H1 (cell line): Measurements from ENCODE around the gene DLEC1. TPM values are rescaled to one million over a fixed set of nuclear protein-coding genes. Genes with fewer than 3 reads are reported as not detected.

Experiments used
- CTCF ChIA-PET: fragments of 300-600 bp; sonication (Branson Sonifier 250); formaldehyde crosslinking; loops from one replicate; lab custom pipeline; 2021; ENCODE audit not compliant: partially characterized antibody; lab: Charles Lee
- POLR2A ChIA-PET: fragments of 300-600 bp; sonication (Branson Sonifier 250); formaldehyde crosslinking; loops from one replicate; lab custom pipeline; 2021; ENCODE audit warnings: inconsistent platforms; ENCODE audit not compliant: partially characterized antibody; lab: Charles Lee
- DNase-seq, 2 experiments: peaks; one replicate each; pipeline versions ENCODE4 v3.0.0 to v3.0.0-alpha.2; 2010 to 2022; ENCODE audit warnings: low spot score in 2 of 2, low read depth in 1 of 2, mixed read lengths in 1 of 2
- FAIRE-seq: peaks from 2 replicates; lab custom pipeline; 2011; peaks lifted over from hg19 to GRCh38; lab: Jason Lieb, UNC
- H2AFZ ChIP-seq: 2 replicates; pipeline ENCODE4 v1.8.1; 2012; ENCODE audit warnings: low read length, inconsistent platforms
- H2AK5ac ChIP-seq: 2 replicates; pipeline ENCODE4 v1.6.1; 2013; ENCODE audit warnings: low read depth, low read length
- H2BK120ac ChIP-seq: replicated peaks from 2 replicates; pipeline ENCODE3; 2013; ENCODE audit warnings: low read depth, low read length, inconsistent platforms
- H2BK12ac ChIP-seq: 2 replicates; pipeline ENCODE4 v1.6.1; 2013; ENCODE audit warnings: low read depth, low read length
- H2BK15ac ChIP-seq: 2 replicates; pipeline ENCODE4 v1.6.1; 2013; ENCODE audit warnings: low read length
- H2BK20ac ChIP-seq: 2 replicates; pipeline ENCODE4 v1.6.1; 2013; ENCODE audit warnings: low read length
- H2BK5ac ChIP-seq: 2 replicates; pipeline ENCODE4 v1.6.1; 2013; ENCODE audit warnings: low read depth, low read length
- H3K14ac ChIP-seq: 2 replicates; pipeline ENCODE4 v1.6.1; 2013; ENCODE audit warnings: inconsistent platforms; ENCODE audit not compliant: insufficient read length
- H3K18ac ChIP-seq: 2 replicates; pipeline ENCODE4 v1.6.1; 2013; ENCODE audit warnings: low read length; ENCODE audit errors: extremely low read depth
- H3K23ac ChIP-seq: 2 replicates; pipeline ENCODE4 v1.6.1; 2013; ENCODE audit warnings: inconsistent platforms; ENCODE audit not compliant: insufficient read length
- H3K23me2 ChIP-seq: 2 replicates; pipeline ENCODE4 v1.6.1; 2013; ENCODE audit warnings: low read depth, low read length
- H3K27ac ChIP-seq: 2 replicates; pipeline ENCODE4 v1.6.1; 2011; ENCODE audit warnings: low read depth, low read length, inconsistent platforms
- H3K27me3 ChIP-seq, 4 experiments: replicated peaks in 1 of 4; 1 replicate in 1 of 4; 2 replicates in 3 of 4; pipeline versions ENCODE4 v1.6.1 to v1.8.1; 2011 to 2013; ENCODE audit warnings: low read length in 3 of 4, mild to moderate bottlenecking in 3 of 4, inconsistent platforms in 2 of 4, mixed read lengths in 2 of 4, moderate library complexity in 1 of 4; ENCODE audit not compliant: control insufficient read depth in 3 of 4, insufficient read depth in 3 of 4; ENCODE audit errors: extremely low read depth in 1 of 4
- H3K36me3 ChIP-seq, 4 experiments: 2 replicates each; pipeline versions ENCODE4 v1.6.1 to v1.8.1; 2011 to 2013; ENCODE audit warnings: mild to moderate bottlenecking in 4 of 4, low read length in 3 of 4, moderate library complexity in 2 of 4, control low read depth in 1 of 4, inconsistent platforms in 1 of 4; ENCODE audit not compliant: insufficient read depth in 4 of 4, control insufficient read depth in 2 of 4
- H3K4ac ChIP-seq: replicated peaks from 2 replicates; pipeline ENCODE3; 2013; ENCODE audit warnings: low read length, low read depth, mixed read lengths, inconsistent platforms; ENCODE audit not compliant: insufficient read length
- H3K4me1 ChIP-seq, 4 experiments: replicated peaks in 1 of 4; 1 replicate in 1 of 4; 2 replicates in 3 of 4; pipeline versions ENCODE4 v1.6.1 to v1.8.1; 2011 to 2013; ENCODE audit warnings: low read length in 3 of 4, inconsistent platforms in 2 of 4, mixed read lengths in 1 of 4; ENCODE audit not compliant: insufficient read depth in 4 of 4, control insufficient read depth in 3 of 4
- H3K4me2 ChIP-seq, 2 experiments: 2 replicates each; pipeline versions ENCODE4 v1.6.1 to v1.8.1; 2011 to 2013; ENCODE audit warnings: low read depth in 2 of 2, low read length in 2 of 2, control low read depth in 1 of 2, inconsistent platforms in 1 of 2, mild to moderate bottlenecking in 1 of 2; ENCODE audit not compliant: insufficient read depth in 1 of 2
- H3K4me3 ChIP-seq, 4 experiments: fragments of 200-600, 300-600 bp in 1 of 4; sonication (generic), shearing (Covaris generic), sonication (Bioruptor Twin) in 1 of 4; 2 replicates each; pipeline versions ENCODE4 v1.5.1 to v1.8.1; 2011 to 2016; ENCODE audit warnings: low read length in 4 of 4, low read depth in 3 of 4, control low read depth in 2 of 4, inconsistent platforms in 2 of 4, mild to moderate bottlenecking in 2 of 4, mixed read lengths in 1 of 4, moderate library complexity in 1 of 4; ENCODE audit not compliant: insufficient read depth in 2 of 4; ENCODE audit errors: extremely low read depth in 1 of 4
- H3K56ac ChIP-seq: replicated peaks from 2 replicates; pipeline ENCODE3; 2013; ENCODE audit warnings: low read depth, mild to moderate bottlenecking, mixed read lengths, low read length, inconsistent platforms; ENCODE audit not compliant: insufficient read length
- H3K79me1 ChIP-seq: 2 replicates; pipeline ENCODE4 v1.6.1; 2013; ENCODE audit warnings: low read depth, low read length, control low read depth
- H3K79me2 ChIP-seq, 2 experiments: 2 replicates each; pipeline versions ENCODE4 v1.6.1 to v1.8.1; 2012 to 2013; ENCODE audit warnings: low read length in 2 of 2, mild to moderate bottlenecking in 2 of 2, inconsistent platforms in 1 of 2; ENCODE audit not compliant: insufficient read depth in 2 of 2, control insufficient read depth in 1 of 2
- H3K9ac ChIP-seq, 4 experiments: replicated peaks in 1 of 4; 1 replicate in 1 of 4; 2 replicates in 3 of 4; pipeline versions ENCODE4 v1.6.1 to v1.8.1; 2011 to 2013; ENCODE audit warnings: low read depth in 3 of 4, low read length in 3 of 4, control low read depth in 2 of 4, mild to moderate bottlenecking in 2 of 4, moderate library complexity in 2 of 4, inconsistent platforms in 1 of 4; ENCODE audit errors: extremely low read depth in 1 of 4
- H3K9me3 ChIP-seq, 2 experiments: 2 replicates each; pipeline versions ENCODE4 v1.6.1 to v1.8.1; 2012 to 2013; ENCODE audit warnings: mild to moderate bottlenecking in 2 of 2, moderate library complexity in 2 of 2, control low read depth in 1 of 2, inconsistent platforms in 1 of 2, low read depth in 1 of 2, low read length in 1 of 2, mixed read lengths in 1 of 2; ENCODE audit not compliant: insufficient read depth in 2 of 2
- H4K20me1 ChIP-seq, 2 experiments: replicated peaks in 1 of 2; 2 replicates each; pipeline versions ENCODE3 to v1.8.1; 2011 to 2013; ENCODE audit warnings: inconsistent platforms in 2 of 2, low read length in 2 of 2, mild to moderate bottlenecking in 1 of 2; ENCODE audit not compliant: insufficient read depth in 2 of 2, control insufficient read depth in 1 of 2
- H4K5ac ChIP-seq: 2 replicates; pipeline ENCODE4 v1.6.1; 2013; ENCODE audit warnings: low read length, low read depth, mixed read lengths, inconsistent platforms; ENCODE audit not compliant: insufficient read length
- H4K8ac ChIP-seq: 2 replicates; pipeline ENCODE4 v1.8.0; 2013; ENCODE audit warnings: mild to moderate bottlenecking, moderate library complexity, low read length, inconsistent platforms; ENCODE audit not compliant: insufficient read depth; ENCODE audit errors: extremely low read depth
- H4K91ac ChIP-seq: replicated peaks from 2 replicates; pipeline ENCODE3; 2013; ENCODE audit warnings: low read length, mixed read lengths, inconsistent platforms; ENCODE audit not compliant: insufficient read length
- BCL11A ChIP-seq, 2 experiments: IDR thresholded peaks; one replicate each; pipeline ENCODE4 v1.6.1; 2011; ENCODE audit warnings: low read depth in 2 of 2, low read length in 2 of 2, mild to moderate bottlenecking in 2 of 2
- CBX8 ChIP-seq: fragments of 300-800, 300-1000 bp; sonication (generic); IDR thresholded peaks from 2 replicates; pipeline ENCODE4 v1.7.1; 2016; ENCODE audit warnings: low read depth, low read length, borderline replicate concordance
- CHD2 ChIP-seq: IDR thresholded peaks from 2 replicates; pipeline ENCODE4 v1.6.1; 2012; ENCODE audit warnings: low read length, improper control_type of control experiment
- E2F6 ChIP-seq: IDR thresholded peaks from 2 replicates; pipeline ENCODE4 v1.6.1; 2012; ENCODE audit warnings: inconsistent platforms
- HDAC6 ChIP-seq: IDR thresholded peaks from one replicate; pipeline ENCODE4 v1.7.1; 2012; ENCODE audit warnings: low read depth, mild to moderate bottlenecking, inconsistent platforms, low read length, moderate library complexity
- NANOG ChIP-seq: IDR thresholded peaks from 2 replicates; pipeline ENCODE4 v1.6.1; 2011; ENCODE audit warnings: low read length, low read depth, mild to moderate bottlenecking, inconsistent platforms; ENCODE audit not compliant: insufficient read depth, poor library complexity, severe bottlenecking
- NRF1 ChIP-seq: IDR thresholded peaks from 2 replicates; pipeline ENCODE4 v1.6.1; 2011; ENCODE audit warnings: mild to moderate bottlenecking, low read depth, low read length, improper control_type of control experiment
- SAP30 ChIP-seq: fragments of 300-600 bp; sonication (generic); IDR thresholded peaks from 2 replicates; pipeline ENCODE4 v1.7.1; 2012; ENCODE audit warnings: low read length, moderate library complexity, mild to moderate bottlenecking, inconsistent platforms; ENCODE audit not compliant: insufficient read depth, insufficient replicate concordance
- SIX5 ChIP-seq: IDR thresholded peaks from 2 replicates; pipeline ENCODE4 v1.6.1; 2011; ENCODE audit warnings: mild to moderate bottlenecking, low read depth, low read length
- SP2 ChIP-seq: IDR thresholded peaks from 2 replicates; pipeline ENCODE4 v1.6.1; 2012; ENCODE audit warnings: mild to moderate bottlenecking, low read length, inconsistent platforms
- TEAD4 ChIP-seq: IDR thresholded peaks from 2 replicates; pipeline ENCODE4 v1.6.1; 2012; ENCODE audit warnings: low read depth, low read length, inconsistent platforms, mixed read lengths
- WGBS, 2 experiments: shearing (Covaris generic) in 1 of 2; methylation state at CpG; one replicate each; pipeline versions ENCODE4 v1.1.6 to v1.1.7; 2013 to 2015; ENCODE audit warnings: low lambda C conversion rate in 2 of 2, mixed read lengths in 2 of 2, inconsistent platforms in 1 of 2, low coverage in 1 of 2, missing lambda C conversion rate in 1 of 2; ENCODE audit not compliant: insufficient replicate concordance in 2 of 2, insufficient coverage in 1 of 2, insufficient read length in 1 of 2; ENCODE audit errors: extremely low coverage in 1 of 2, missing lambda C conversion rate in 1 of 2; 5-methylcytosine and 5-hydroxymethylcytosine counted together
- polyA plus RNA-seq, 7 experiments: library from polyadenylated mRNA; depleted of rRNA in 3 of 7; stranded (reverse) in 5 of 7; unstranded in 2 of 7; fragments of >200 nt in 5 of 7; fragments of 200-250 nt in 2 of 7; gene quantifications; 1 replicate in 5 of 7; 2 replicates in 1 of 7; 4 replicates in 1 of 7; pipeline versions ENCODE4 v1.2.1 to v1.2.3, GENCODE V29; 2011 to 2013; ENCODE audit warnings: missing spikeins in 2 of 7, mixed read lengths in 2 of 7
- total RNA-seq: library from RNA; stranded (reverse); fragmentation: NEBNext Ultra II Directional; extraction: Animal tissue kit (Norgen Biotek cat#: 25700); gene quantifications from 2 replicates; pipeline ENCODE4 v1.2.1, GENCODE V29; 2021

The DLEC1 gene
- total and polyA plus RNA-seq, 2 of the 8 experiments (the other 6 are each of a cell fraction or from before 2014, with no cell fraction given): 0.26 to 0.76 TPM

- Histone ChIP-seq H4K91ac (peak overlapping the region; percentile 88), H3K18ac (peak overlapping the region; percentile 89; the same call in 1 of the 2 replicates), H3K4ac (peak overlapping the region; percentile 46), H3K4me1 (peaks cover 7 to 16% (median 13%) of the 10 kb centered on the region in 4 experiments), H3K23me2 (peaks cover 21% of the 10 kb centered on the region), H4K20me1 (peaks cover under 1 to 2% of the 10 kb centered on the region in 2 experiments), H2AK5ac (no peak overlapping the region), H3K23ac (no peak overlapping the region), H2AFZ (peak overlapping the region; percentile 43; the same call in 1 of the 2 replicates), H3K36me3 (peaks cover 3 to 22% (median 14%) of the 10 kb centered on the region in 4 experiments; a peak in 6 of 8 replicates), H2BK12ac (peak overlapping the region; percentile 96), H3K9me3 (no peaks in the 10 kb centered on the region), H2BK15ac (peak overlapping the region; percentile 34), H2BK120ac (peak overlapping the region; percentile 48), H3K79me2 (peaks cover 0 to 12% of the 10 kb centered on the region in 2 experiments; a peak in 1 of 4 replicates), H4K5ac (peak overlapping the region; percentile 59), H3K4me3 (peak overlapping the region; percentile 73 to 87 (median 84)), H3K14ac (no peak overlapping the region), H3K79me1 (no peaks in the 10 kb centered on the region; the same call in 1 of the 2 replicates), H2BK20ac (no peak overlapping the region), H3K9ac (peak overlapping the region in 3 of 4 experiments; percentile 37 to 73 (median 72); a peak in 5 of 7 replicates), H3K4me2 (peak overlapping the region; percentile 64 to 95), H2BK5ac (peak overlapping the region; percentile 87), H3K56ac (peak overlapping the region; percentile 5), H3K27me3 (no peaks in the 10 kb centered on the region), H3K27ac (peak overlapping the region; percentile 27; the same call in 1 of the 2 replicates), H4K8ac (peak overlapping the region; percentile 96)
- FAIRE-seq (no peak), DNase-seq (peak in 1 of 2 experiments; percentile 71)
- WGBS, 2 experiments: 20% methylated on average over 20 of the region's 22 CpGs; no CpG with 5 or more reads in 1 of the 2 experiments
- POLR2A ChIA-PET: interaction anchor here (0.8 to 3.7 kb wide), 13 partner anchors 11 to 359 kb away, joined by 3 to 38 read pairs (median 3); partner anchors contain the start of genes EXOG and OXSR1
- CTCF ChIA-PET: interaction anchor here (0.7 to 8.1 kb wide), 7 partner anchors 16 to 208 kb away, joined by 3 to 52 read pairs (median 4); no protein-coding TSS in a partner anchor
- no peak for TF ChIP-seq NRF1
- peak; percentile 33; the same call in 1 of the 2 replicates for TF ChIP-seq E2F6
- no peak for TF ChIP-seq HDAC6
- TF ChIP-seq CBX8: no peak
- TF ChIP-seq SAP30: no peak
- TF ChIP-seq CHD2: no peak
- no peak for TF ChIP-seq SIX5
- TF ChIP-seq BCL11A (IDR thresholded peaks at IDR 0.05; ENCODE audit: low read depth in 2 of 2, low read length in 2 of 2): no peak
- TF ChIP-seq NANOG: no peak
- peak; percentile 82 for TF ChIP-seq TEAD4
- TF ChIP-seq SP2: no peak
Observed at GRCh38 chr3:38137615-38138348, 98.8 kb downstream of the DLEC1 start.
